Stimulated activated naive CD4-positive, alpha-beta T cell treated with Interleukin-2 at 50 U/mL for 16 hours (primary cell): ENCODE data around the gene GTPBP2.
A peak's percentile ranks its signal among the peaks of the same experiment; 100 is the strongest.
"Not testable (repeated sequence)": the region's sequence is repeated elsewhere in the genome, so short reads cannot be mapped to it uniquely, and the experiment has no call there.

Source experiments
- DNase-seq: peaks from one replicate; lab custom pipeline; 2025; lab: John Stamatoyannopoulos, UW

Gene GTPBP2

GRCh38 chr6:43624786-43625288 is 4.2 kb downstream of the GTPBP2 start:
- no peak for DNase-seq

GRCh38 chr6:43623880-43624785 is 4.9 kb downstream of the GTPBP2 start:
- no peak for DNase-seq

GRCh38 chr6:43622541-43622940 is 6.5 kb downstream of the GTPBP2 start:
- no peak for DNase-seq

- no peak for DNase-seq
Observed at GRCh38 chr6:43621836-43622180, 7.3 kb downstream of the GTPBP2 start.

- no peak for DNase-seq
Observed at GRCh38 chr6:43621078-43621835, 7.8 kb downstream of the GTPBP2 start.

- DNase-seq: no peak
Observed at GRCh38 chr6:43616725-43617472, 12.2 kb downstream of the GTPBP2 start.

- no peak for DNase-seq
Observed at GRCh38 chr6:43614396-43614730, 14.7 kb downstream of the GTPBP2 start.

- no peak for DNase-seq
Observed at GRCh38 chr6:43613721-43614395, 15.2 kb downstream of the GTPBP2 start.

- no peak for DNase-seq
Observed at GRCh38 chr6:43610431-43610830, 18.6 kb downstream of the GTPBP2 start.

- no peak for DNase-seq
Observed at GRCh38 chr6:43609402-43609801, 19.7 kb downstream of the GTPBP2 start.

GRCh38 chr6:43608807-43609206 is 20.3 kb downstream of the GTPBP2 start:
- no peak for DNase-seq

GRCh38 chr6:43608310-43608763 is 20.7 kb downstream of the GTPBP2 start:
- DNase-seq: peak; percentile 50

GRCh38 chr6:43606019-43606418 is 23.0 kb downstream of the GTPBP2 start:
- no peak for DNase-seq

GRCh38 chr6:43604174-43604573 is 24.9 kb downstream of the GTPBP2 start:
- no peak for DNase-seq

GRCh38 chr6:43600595-43600994 is 28.5 kb downstream of the GTPBP2 start:
- no peak for DNase-seq

- DNase-seq: no peak
Observed at GRCh38 chr6:43593938-43594337, 35.1 kb downstream of the GTPBP2 start.

- not testable (repeated sequence) for DNase-seq
Observed at GRCh38 chr6:43589564-43589963, 39.5 kb downstream of the GTPBP2 start.

GRCh38 chr6:43588194-43588593 is 40.9 kb downstream of the GTPBP2 start:
- no peak for DNase-seq

GRCh38 chr6:43584892-43585570 is 44.0 kb downstream of the GTPBP2 start:
- DNase-seq: no peak

- no peak for DNase-seq
Observed at GRCh38 chr6:43582911-43583310, 46.2 kb downstream of the GTPBP2 start.

- DNase-seq: no peak
Observed at GRCh38 chr6:43579171-43579570, 49.9 kb downstream of the GTPBP2 start.
